SK-N-DZ (cell line): ENCODE results near the gene STRA6.

Experiments used
- DNase-seq: peaks from one replicate; pipeline ENCODE4 v3.0.0-alpha.2; 2015; ENCODE audit warnings: low spot score

STRA6 gene

DNA sequence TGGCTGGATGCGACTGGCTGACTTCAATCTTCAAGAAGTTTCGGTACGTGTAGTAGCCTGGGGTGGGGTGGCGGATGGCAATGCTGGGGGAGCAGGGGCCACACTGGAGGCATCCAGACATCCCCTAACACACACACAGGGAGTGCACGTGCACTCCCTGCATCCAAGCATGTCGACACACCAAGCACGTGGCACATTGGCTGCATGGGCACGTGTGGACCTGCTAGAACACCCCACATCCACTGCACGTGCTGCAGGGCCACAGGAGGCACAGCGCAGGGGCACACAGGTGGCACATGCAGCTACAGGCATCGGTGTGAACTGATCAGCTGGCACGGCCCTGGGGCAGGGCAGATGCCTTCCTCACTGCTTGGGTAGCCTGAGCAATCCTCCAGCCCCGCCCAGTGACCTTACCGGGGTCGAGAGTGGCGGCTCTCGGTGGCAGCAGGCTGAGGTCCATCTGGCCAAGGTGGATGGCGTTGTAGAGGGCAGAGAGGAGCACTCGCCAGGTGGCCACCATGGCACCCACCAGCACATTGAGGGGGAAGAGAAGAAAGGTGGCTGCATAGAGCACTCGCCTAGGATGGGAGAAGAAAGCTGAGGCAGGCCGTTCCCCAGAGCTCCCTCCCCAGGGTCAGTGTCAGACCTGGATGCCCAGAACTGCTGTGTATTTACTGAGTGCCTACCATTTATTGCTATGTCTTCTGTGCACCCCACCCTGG is 21.5 kb downstream of the STRA6 start:
- no peak for DNase-seq

DNA sequence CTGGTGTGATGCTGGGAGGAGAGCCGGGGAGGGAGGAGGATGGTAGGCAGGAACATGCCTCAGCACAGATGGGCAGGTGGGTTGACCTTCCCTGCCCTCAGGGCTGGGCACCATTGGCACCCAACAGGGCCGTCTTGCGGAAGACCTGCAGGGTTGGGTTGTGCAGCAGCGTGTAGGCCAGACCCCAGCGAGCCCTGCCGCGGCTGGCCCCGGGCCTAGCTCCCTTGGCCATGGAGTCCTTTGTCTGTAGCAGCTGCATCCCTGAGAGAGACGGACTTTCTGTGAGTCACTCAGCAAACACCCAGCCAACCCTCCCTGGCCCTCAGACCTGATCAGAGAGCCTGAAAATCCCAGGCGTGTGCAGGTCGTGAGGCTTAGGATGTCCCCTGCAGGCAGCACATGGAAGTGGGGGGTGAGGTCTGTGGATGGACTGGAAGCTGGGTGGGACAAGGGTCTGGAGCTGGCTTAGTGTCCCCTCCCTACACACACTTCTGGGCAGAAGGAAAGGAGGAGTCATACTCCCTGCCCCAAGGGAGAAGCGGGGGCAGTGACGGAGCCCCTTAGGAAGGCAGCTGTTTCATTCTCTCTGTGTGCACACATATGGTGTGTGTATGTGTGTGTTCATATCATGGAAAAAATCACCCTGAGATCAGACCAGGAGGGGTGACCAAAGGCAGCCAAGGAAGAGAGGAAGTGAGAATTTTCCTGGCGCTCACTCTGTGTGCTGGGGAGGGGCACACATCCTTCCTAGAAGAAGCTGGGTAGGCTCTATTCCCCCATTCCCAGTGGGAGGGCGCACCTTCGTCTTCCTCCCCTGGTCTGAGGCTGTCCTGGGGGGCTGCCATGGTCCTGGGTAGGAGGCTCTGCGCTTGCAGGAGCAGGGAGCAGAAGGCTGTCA is 22.4 kb downstream of the STRA6 start:
- no peak for DNase-seq

DNA sequence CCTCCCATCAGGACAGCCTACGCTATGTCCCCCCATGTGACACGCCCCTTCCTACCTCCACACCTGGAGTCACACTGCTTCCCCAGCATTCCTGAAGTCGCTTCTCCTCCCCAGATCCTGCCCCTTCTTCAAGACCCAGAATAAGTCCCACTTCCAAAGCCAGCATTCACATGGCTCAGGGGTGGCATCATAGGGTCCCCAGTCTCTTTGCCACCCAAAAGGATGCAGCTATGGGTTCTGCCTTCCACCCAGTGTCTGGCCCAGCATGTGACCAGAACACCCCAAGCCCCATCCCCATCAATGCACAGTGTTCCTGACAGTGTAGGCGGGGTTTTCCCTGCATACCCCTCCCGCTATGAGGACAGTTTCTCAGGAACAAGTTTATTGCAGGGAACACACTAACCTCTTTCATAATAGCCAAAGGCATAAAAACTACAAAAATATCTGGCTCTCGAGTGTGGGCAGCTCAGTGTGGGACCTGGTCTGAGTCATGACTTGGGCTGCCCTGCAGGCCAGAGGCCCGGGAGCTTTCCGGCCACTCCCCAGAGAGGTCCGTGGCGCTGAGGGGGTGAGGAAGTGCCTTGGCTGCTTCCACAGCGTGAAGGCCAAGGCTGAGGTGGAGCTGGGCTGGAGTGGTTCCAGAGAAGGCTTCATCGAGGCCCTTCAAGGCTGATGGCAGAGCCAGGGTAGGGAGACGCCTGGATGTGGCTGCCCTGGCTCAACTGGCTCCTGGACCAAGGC is 23.3 kb downstream of the STRA6 start:
- DNase-seq = no peak

DNA sequence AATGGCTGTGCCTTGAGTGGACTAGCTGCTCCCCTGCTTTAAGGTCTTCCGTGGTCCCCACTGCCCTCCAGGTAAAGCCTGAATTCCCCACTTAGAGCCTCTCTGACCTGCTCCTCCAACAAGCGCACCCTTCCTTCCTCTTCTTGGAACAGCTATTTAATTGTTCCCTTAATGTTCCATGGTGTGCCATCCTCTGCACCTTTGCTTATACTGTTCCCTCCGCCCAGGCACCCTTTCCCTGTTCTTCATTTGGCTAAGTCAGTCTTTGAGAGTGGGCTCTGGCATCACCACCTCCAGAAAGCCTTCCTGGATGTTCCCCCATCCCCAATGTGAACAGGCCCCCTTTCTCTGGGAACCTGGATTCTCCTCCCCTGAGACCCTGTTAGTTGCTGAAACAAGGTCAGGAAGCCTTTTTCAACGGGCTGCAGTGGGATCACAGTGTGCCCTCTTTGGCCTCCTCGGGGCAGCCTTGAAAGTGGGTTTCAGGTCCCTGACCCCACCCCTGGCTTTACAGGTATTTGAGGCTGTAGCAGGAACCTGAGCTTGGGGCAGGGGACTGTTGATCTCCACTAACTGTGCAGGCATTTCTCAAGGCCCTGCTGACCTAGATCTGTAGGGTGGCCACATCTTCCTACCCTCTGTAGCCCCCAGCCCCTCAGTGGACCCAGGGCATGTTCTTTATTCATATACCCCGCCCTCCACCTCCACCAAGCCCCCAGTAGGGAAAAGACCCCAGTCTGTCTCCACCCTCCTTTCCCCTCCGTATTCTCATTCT is 24.1 kb downstream of the STRA6 start:
- DNase-seq = no peak

DNA sequence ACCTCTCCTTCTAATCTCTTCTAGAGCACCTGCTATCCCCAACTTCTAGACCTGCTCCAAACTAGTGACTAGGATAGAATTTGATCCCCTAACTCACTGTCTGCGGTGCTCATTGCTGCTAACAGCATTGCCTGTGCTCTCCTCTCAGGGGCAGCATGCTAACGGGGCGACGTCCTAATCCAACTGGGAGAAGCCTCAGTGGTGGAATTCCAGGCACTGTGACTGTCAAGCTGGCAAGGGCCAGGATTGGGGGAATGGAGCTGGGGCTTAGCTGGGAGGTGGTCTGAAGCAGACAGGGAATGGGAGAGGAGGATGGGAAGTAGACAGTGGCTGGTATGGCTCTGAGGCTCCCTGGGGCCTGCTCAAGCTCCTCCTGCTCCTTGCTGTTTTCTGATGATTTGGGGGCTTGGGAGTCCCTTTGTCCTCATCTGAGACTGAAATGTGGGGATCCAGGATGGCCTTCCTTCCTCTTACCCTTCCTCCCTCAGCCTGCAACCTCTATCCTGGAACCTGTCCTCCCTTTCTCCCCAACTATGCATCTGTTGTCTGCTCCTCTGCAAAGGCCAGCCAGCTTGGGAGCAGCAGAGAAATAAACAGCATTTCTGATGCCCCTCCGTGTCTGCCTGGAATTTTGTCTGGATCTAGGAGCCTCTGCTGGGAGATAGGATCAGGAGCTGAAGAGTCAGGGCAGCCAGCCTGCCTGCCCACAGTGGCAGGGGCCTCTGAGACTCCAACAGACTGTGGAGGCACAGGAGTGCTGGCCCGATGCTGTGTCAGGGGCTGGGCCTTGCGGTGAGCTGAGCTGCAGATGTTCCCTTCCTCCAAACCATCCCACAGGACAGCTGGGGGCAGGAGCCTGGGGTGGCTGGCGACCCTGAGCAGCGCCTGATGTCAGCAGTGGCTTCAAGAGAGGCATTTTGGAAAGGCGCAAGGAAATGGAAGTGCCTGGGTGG is 26.0 kb downstream of the STRA6 start:
- peak; percentile 70 for DNase-seq

DNA sequence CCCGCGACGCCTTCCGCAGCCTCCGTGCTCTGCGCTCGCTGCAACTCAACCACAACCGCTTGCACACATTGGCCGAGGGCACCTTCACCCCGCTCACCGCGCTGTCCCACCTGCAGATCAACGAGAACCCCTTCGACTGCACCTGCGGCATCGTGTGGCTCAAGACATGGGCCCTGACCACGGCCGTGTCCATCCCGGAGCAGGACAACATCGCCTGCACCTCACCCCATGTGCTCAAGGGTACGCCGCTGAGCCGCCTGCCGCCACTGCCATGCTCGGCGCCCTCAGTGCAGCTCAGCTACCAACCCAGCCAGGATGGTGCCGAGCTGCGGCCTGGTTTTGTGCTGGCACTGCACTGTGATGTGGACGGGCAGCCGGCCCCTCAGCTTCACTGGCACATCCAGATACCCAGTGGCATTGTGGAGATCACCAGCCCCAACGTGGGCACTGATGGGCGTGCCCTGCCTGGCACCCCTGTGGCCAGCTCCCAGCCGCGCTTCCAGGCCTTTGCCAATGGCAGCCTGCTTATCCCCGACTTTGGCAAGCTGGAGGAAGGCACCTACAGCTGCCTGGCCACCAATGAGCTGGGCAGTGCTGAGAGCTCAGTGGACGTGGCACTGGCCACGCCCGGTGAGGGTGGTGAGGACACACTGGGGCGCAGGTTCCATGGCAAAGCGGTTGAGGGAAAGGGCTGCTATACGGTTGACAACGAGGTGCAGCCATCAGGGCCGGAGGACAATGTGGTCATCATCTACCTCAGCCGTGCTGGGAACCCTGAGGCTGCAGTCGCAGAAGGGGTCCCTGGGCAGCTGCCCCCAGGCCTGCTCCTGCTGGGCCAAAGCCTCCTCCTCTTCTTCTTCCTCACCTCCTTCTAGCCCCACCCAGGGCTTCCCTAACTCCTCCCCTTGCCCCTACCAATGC is 27.1 kb downstream of the STRA6 start:
- no peak for DNase-seq

DNA sequence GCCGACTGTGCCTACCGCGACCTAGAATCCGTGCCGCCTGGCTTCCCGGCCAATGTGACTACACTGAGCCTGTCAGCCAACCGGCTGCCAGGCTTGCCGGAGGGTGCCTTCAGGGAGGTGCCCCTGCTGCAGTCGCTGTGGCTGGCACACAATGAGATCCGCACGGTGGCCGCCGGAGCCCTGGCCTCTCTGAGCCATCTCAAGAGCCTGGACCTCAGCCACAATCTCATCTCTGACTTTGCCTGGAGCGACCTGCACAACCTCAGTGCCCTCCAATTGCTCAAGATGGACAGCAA is 27.7 kb downstream of the STRA6 start:
- no peak for DNase-seq

DNA sequence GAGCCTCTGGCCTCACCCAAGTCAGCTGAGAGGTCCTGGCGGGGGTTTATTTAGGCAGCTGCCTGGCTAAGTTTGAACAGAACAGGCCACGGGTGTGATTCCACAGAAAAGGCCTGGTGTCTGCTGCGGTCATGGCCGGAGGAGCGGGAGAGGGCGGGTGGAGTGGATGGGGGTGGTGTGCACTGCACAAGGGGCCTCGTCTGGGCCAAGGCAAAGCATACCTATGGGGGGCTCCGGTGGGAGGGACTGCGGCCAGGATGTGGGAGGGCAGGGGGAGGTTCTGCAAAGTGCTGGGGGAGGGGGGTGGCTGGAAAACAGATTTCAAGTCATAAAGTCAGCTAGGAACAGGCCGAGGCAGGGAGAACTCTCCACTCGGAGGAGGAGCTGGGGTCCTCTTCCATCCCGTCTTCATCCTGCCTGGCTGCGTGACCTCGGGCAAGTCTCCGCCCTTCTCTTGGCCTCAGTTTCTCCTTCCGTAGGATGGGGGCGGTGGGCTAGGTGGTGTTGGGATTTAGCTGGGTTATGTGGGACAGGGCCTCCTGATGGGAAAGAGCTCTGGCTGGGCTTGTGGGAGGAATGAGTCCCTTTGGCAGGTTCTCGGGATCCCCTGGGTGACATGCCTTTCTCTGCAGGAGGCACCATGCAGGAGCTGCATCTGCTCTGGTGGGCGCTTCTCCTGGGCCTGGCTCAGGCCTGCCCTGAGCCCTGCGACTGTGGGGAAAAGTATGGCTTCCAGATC is 28.2 kb downstream of the STRA6 start:
- no peak for DNase-seq

DNA sequence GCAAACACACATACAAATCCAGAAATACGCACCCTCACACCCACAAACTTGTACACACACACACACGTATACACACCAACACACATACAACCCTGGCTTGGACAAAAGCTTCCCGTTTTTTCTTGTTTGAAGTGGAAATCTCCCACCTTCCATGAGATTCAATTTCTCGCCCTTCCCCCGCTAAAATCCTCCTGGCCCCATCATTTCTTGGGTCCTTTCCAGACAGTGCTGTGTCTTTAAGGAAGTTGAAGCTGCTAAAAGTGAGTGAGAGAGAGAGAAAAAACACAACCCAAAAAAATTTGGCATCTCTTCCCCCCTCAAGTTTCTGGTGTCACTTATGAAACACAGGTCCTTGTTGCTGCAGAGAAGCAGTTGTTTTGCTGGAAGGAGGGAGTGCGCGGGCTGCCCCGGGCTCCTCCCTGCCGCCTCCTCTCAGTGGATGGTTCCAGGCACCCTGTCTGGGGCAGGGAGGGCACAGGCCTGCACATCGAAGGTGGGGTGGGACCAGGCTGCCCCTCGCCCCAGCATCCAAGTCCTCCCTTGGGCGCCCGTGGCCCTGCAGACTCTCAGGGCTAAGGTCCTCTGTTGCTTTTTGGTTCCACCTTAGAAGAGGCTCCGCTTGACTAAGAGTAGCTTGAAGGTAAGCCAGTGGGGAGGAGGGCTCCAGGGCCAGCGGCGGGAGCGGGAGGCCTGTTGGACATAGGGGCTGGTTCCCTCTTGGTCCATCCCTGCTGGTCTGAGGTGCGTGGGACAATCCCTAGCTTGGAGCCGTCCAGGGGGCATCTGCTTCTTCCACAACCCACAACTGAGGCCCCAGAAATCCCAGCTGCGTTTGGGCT is 29.0 kb downstream of the STRA6 start, which contains the start of gene ISLR:
TSS of gene ISLR (plus strand) at position 331 of the 839 bp plus-strand sequence. CDS start 1,149 bp downstream, outside the sequence.
- DNase-seq = peak; percentile 65

DNA sequence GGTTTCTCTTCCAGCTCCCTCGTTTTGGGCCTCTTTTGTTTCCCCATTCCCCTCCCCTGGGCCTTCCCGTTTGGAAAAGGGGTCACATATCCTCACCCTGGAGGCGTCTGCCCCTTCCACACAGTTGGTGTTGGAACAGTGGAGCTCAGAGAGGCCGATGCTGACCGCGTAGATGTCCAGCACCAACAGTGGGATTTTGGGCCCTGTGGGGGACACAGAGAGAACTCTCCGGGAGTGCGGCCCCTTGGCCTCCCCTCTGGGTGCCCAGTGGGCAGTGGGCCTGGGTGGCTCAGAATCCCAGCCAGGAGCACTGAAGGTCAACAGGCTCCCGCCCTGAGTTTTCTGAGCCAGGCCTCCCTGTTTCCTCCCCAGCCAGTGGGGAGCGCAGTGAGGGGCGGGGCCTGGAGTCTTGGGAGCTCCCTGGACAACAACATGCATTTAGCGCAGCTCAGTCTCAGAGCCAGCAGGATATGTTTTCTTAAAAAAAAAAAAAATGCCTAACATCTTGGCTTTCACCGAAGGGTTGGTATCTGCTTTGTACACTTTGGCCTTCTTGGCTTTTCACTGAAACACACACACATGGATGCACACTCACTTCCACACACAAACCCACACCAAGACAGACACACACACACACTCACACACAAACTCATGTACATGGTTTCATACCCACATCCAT is 29.7 kb downstream of the STRA6 start:
- DNase-seq = peak; percentile 74

DNA sequence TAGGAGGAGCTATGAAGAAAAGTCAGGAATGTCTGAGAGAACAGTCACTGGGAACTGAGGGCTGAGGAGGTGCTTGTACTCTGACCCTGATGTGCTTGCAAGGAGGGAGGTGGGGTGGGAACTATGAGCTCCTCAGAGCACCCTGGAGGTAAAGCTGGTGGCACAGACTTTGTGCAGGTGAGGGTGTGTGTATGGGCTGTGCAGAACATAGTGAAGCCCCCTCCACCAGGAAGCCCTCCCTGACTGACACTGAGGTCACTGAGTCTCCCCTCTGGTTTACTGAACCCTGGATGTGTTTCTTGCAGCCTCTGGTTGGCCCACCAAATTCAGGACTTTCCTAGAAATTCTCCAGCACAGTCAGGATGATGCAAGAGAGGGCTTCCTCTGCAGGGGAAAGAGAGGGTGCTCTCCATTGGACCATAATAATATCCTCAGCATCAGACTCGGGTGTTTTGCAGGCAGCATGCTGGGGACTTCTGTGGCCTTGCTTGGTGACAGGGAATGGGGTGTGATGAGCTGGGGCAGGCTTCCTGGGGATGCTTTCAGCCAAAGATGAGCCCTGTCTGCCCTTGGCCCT is 30.5 kb downstream of the STRA6 start:
- no peak for DNase-seq

DNA sequence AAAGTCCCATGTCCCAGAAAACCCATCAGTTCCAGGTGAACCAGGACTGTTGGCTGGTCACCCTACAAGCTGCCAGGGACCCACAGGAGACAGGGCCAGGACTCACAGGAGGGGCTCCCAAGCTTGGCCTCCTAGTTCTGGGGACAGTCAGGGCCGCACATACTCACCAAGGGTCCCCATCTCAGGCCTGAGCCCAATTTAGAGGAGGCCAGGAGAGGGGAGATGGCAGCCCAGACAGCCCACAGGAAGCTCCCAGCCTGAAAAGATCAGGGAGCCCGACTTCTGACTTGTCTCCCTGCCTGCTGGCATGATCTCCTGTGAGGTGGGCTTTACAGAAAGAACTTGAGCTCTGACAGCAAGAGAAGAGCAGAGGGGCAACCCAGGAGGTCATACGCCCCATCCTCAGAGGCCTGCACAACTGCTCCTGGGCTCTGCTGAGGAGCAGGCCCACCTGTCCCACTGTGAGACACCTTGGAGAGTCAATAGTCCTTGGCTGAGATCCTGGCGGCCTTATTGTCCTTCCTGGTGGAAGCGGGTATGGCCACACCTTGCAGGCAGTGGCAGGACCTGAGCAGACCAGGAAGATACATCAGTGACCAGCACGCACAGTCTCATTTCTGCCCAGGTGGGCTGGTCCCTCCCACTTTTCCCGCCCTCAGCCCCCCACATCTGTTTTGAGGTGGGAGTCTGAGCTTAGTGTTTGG is 31.6 kb downstream of the STRA6 start:
- no peak for DNase-seq

DNA sequence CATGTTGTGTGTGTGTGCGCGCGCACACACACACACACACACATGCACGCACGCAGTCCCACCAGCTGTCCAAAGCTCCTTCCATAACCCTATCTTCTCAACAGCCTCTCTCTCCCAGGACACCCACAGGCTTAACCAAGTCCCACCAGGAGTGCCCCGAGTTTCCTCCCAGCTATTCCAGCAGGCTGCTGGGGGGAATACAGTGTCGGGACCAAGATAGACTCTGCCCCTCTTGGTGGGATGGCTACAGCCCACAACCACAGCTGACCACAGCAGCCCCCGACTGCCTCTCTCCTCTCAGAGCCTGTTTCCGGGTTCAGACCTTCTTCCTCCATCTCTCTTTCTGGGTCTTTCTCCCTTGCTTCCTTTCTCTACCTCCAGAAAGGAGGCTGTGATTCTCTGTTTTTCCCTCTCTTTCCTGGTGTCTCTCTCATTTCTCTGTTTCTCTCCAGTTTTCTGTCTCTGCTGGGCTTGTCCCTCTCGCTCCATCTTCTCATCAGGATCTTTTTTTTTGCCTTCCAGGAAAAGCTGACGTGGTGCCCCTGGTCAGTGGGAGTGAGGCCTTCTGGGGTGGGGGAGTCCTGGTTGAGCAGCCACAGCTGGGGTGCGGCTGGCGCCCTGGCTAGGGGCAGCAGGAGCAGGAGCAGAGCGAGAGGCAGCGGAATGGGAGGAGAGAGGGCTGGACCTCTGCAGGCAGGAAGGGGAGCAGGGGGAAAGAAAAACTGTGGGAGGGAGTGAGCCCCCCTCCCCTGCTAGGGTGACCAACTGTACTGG is 32.3 kb downstream of the STRA6 start:
- no peak for DNase-seq

DNA sequence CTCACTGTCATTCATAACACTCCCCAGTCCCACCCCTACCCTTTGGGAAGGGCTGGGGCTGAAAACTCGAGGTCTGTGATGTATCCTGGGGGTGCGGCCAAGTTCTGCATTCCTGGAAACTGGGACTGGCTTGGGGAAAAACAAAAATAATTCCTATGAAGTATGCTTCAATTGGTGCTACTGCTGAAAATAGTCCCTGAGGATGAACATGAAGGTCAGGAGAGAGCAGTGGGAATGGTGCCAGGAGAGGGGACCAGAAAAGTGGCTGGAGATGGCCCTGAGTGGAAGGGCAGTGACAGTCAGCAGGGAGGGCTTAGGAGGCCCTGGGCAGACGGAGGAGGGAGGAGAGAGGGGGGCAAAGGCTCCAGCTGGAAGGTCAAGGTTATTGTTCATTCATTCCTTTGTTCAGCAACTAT is 33.9 kb downstream of the STRA6 start:
- DNase-seq = no peak

DNA sequence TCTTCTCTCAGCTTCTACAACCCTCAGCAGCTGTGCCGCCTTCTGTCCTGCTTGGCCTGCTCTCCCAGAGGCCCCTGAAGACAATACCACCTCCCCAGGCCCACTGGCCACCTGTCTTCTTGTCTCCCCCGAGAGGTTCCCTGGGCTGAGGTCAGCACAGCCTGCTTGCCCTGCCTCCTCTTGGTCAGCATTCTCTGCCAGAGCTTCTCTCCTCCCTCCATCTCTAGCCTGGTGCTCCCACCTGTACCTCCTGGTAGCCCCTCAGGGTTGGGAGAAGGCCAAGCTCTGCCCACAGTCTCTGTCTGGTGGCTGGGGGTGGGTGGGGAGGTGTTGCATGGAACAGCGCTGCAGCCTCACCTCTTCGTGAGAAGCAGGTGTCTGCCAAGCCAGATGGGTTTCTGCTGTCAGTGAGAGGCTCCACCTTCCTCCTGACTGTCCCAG is 34.7 kb downstream of the STRA6 start:
- no peak for DNase-seq
